Measurements from ENCODE around the gene TSR3. TPM values are rescaled to one million over a fixed set of nuclear protein-coding genes. Genes with fewer than 3 reads are reported as not detected.

TSR3 gene
- total RNA-seq, 4 donors from 2014 or later: 41.6 to 147 (median 65.0) TPM

GRCh38 chr16:1311738-1312466, 39.8 kb downstream of the TSR3 start:
- no peak for TF ChIP-seq CTCF (IDR thresholded peaks at IDR 0.05; ENCODE audit: low read depth)

GRCh38 chr16:1311212-1311737, 40.4 kb downstream of the TSR3 start:
- no peak for TF ChIP-seq CTCF (IDR thresholded peaks at IDR 0.05; ENCODE audit: low read depth)

GRCh38 chr16:1310832-1311200, 40.9 kb downstream of the TSR3 start:
- TF ChIP-seq CTCF (IDR thresholded peaks at IDR 0.05; ENCODE audit: low read depth): no peak

GRCh38 chr16:1309888-1310831, 41.5 kb downstream of the TSR3 start:
- no peak for TF ChIP-seq CTCF (IDR thresholded peaks at IDR 0.05; ENCODE audit: low read depth)

- no peak for TF ChIP-seq CTCF (IDR thresholded peaks at IDR 0.05; ENCODE audit: low read depth)
Measured at GRCh38 chr16:1308977-1309885, 42.4 kb downstream of the TSR3 start, which contains the start of gene UBE2I. Gene UBE2I (plus strand): TSS chr16:1309636. CDS start chr16:1314031, 4,395 bp downstream.

GRCh38 chr16:1308036-1308976, 43.4 kb downstream of the TSR3 start:
- TF ChIP-seq CTCF (IDR thresholded peaks at IDR 0.05; ENCODE audit: low read depth): no peak
